Measurements from ENCODE around the gene NCS1. TPM values are rescaled to one million over a fixed set of nuclear protein-coding genes. Genes with fewer than 3 reads are reported as not detected.

The NCS1 gene
- total RNA-seq, 1 experiment from 2014 or later = 68.7 TPM

- TF ChIP-seq YY1 (IDR thresholded peaks at IDR 0.05; ENCODE audit: extremely low read depth, insufficient replicate concordance, low read depth, low read length) (peak; percentile 17), FOSL1 (IDR thresholded peaks at IDR 0.05; ENCODE audit: low read depth) (peak; percentile 79), POLR2AphosphoS5 (IDR thresholded peaks at IDR 0.05; ENCODE audit: low read depth, low read length) (peak; percentile 62), SIN3A (IDR thresholded peaks at IDR 0.05; ENCODE audit: low read depth) (no peak), CTCF (IDR thresholded peaks at IDR 0.05 in 2 of 3, conservative IDR thresholded peaks at IDR 0.05 in 1 of 3; ENCODE audit: borderline replicate concordance in 1 of 3, insufficient read depth in 1 of 3, low read depth in 2 of 3, low read length in 2 of 3) (no peak; a peak in 1 of 6 replicates), JUND (IDR thresholded peaks at IDR 0.05) (peak; percentile 82), MAX (IDR thresholded peaks at IDR 0.05) (peak; percentile 68; the same call in 1 of the 2 replicates), ZFX (IDR thresholded peaks at IDR 0.05) (no peak)
- POLR2A ChIA-PET = interaction anchor here (0.9 kb wide), 1 partner anchor 37 kb away, joined by 3 read pairs; no protein-coding TSS in a partner anchor
- no peaks in the 10 kb centered on the region for H3K36me3 ChIP-seq (ENCODE audit: control insufficient read depth in 1 of 2, insufficient read depth in 2 of 2, low read length in 2 of 2)
- peaks cover 9% of the 10 kb centered on the region; the same call in 1 of the 2 replicates for H4K20me1 ChIP-seq (ENCODE audit: insufficient read depth)
- DNase-seq (ENCODE audit: low read depth, low spot score) = peak; percentile 71
- H3K9me2 ChIP-seq (ENCODE audit: insufficient read depth) = no peaks in the 10 kb centered on the region
- ATAC-seq = peak; percentile 98
- RAD21 ChIA-PET (ENCODE audit: low non-redundant PET in 1 of 2, low total read pairs in 2 of 2, uncharacterized antibody in 2 of 2, unreplicated experiment in 2 of 2) = no interaction called here
- no peaks in the 10 kb centered on the region for H3K27me3 ChIP-seq (ENCODE audit: insufficient read depth, low read length)
- peak overlapping the region; percentile 75 for H3K27ac ChIP-seq (ENCODE audit: low read depth, low read length)
- peaks cover 24 to 61% of the 10 kb centered on the region in 2 experiments for H3K4me1 ChIP-seq (ENCODE audit: control insufficient read depth in 1 of 2, insufficient read depth in 2 of 2, low read length in 2 of 2)
- CTCF ChIA-PET = no interaction called here
- H3K9me3 ChIP-seq (ENCODE audit: control insufficient read depth in 1 of 2, insufficient read depth in 1 of 2, low read depth in 1 of 2, low read length in 2 of 2) = no peaks in the 10 kb centered on the region
- H3K4me2 ChIP-seq (ENCODE audit: low read length) = peak overlapping the region; percentile 86
- BruUV-seq (replicated peaks) = no TSS peak
- peak overlapping the region; percentile 53 to 56 for H3K4me3 ChIP-seq (replicated peaks in 1 of 2; ENCODE audit: low read depth in 1 of 2, low read length in 2 of 2)
- H2AFZ ChIP-seq (ENCODE audit: low read depth, low read length, poor library complexity, severe bottlenecking) = no peak overlapping the region
- intact Hi-C loops (cut with micrococcal nuclease) = no loop called here
- H3K9ac ChIP-seq (ENCODE audit: low read length) = peak overlapping the region; percentile 56
- peaks cover 96% of the 10 kb centered on the region for H3K79me2 ChIP-seq (ENCODE audit: insufficient read depth, low read length)
Measured at GRCh38 chr9:130186839-130187522, 14.8 kb downstream of the NCS1 start.
